OCI-LY7 (cell line): ENCODE data around the gene SMAGP.

Experiments used
- EZH2phosphoT487 ChIP-seq: fragments of 200-600 bp; sonication (generic); IDR thresholded peaks from 2 replicates; pipeline ENCODE4 v1.6.1; 2018; ENCODE audit warnings: low read depth, borderline replicate concordance, mild to moderate bottlenecking, mixed run types, antibody characterized with exemption, low read length, moderate library complexity, mixed read lengths
- TF ChIP-seq, protein P1 (sequence below): fragments of 200-600 bp; sonication (generic); conservative IDR thresholded peaks from 2 replicates; pipeline ENCODE4 v1.5.1; 2014; ENCODE audit warnings: mild to moderate bottlenecking, antibody characterized with exemption, low read length, moderate library complexity, mixed read lengths

DNA sequence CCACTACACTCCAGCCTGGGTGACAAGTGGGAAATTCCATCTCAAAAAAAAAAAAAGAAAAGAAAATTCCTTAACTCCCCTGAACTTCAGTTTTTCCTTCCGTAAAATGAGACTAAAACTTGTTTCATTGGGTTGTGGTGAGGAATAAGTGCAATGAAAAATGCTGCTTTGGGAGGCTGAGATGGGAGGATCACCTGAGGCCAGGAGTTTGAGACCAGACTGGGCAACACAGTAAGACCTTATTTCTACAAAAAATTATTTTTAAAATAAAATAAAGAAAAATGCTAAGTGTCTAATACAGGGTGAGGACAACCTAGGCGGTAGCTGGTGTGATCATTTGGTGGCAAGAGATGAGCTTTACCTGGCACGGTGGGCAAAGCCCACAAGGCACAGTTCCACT, 6.9 kb downstream of the SMAGP start:
- TF ChIP-seq, protein P1, sequence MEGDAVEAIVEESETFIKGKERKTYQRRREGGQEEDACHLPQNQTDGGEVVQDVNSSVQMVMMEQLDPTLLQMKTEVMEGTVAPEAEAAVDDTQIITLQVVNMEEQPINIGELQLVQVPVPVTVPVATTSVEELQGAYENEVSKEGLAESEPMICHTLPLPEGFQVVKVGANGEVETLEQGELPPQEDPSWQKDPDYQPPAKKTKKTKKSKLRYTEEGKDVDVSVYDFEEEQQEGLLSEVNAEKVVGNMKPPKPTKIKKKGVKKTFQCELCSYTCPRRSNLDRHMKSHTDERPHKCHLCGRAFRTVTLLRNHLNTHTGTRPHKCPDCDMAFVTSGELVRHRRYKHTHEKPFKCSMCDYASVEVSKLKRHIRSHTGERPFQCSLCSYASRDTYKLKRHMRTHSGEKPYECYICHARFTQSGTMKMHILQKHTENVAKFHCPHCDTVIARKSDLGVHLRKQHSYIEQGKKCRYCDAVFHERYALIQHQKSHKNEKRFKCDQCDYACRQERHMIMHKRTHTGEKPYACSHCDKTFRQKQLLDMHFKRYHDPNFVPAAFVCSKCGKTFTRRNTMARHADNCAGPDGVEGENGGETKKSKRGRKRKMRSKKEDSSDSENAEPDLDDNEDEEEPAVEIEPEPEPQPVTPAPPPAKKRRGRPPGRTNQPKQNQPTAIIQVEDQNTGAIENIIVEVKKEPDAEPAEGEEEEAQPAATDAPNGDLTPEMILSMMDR = no peak
- no peak for TF ChIP-seq EZH2phosphoT487
